ENCODE measurements around the gene CEP83.

GRCh38 chr12:94430304-94430703, 29.4 kb downstream of the CEP83 start:
- TF ChIP-seq CTCF (IDR thresholded peaks at IDR 0.05) (no peak), EZH2 (IDR thresholded peaks at IDR 0.05; ENCODE audit: borderline replicate concordance, insufficient read depth, low read depth, low read length, poor library complexity, severe bottlenecking) (no peak)
